Mammary epithelial cell (primary cell): ENCODE results near the gene MROH7.

Experiments
- CTCF ChIP-seq, 2 donors: IDR thresholded peaks in 1 of 2; conservative IDR thresholded peaks in 1 of 2; 2 replicates each; pipeline ENCODE4 v1.5.1; 2011 to 2012; ENCODE audit warnings: inconsistent platforms in 2 of 2, low read length in 2 of 2, mild to moderate bottlenecking in 2 of 2, control low read depth in 1 of 2, low read depth in 1 of 2; ENCODE audit not compliant: insufficient read depth in 1 of 2; ENCODE audit errors: extremely low read depth in 1 of 2
- EZH2 ChIP-seq: IDR thresholded peaks from 2 replicates; pipeline ENCODE4 v1.6.1; 2012; ENCODE audit warnings: low read length, inconsistent platforms, borderline replicate concordance

GRCh38 chr1:54703471-54703870 lies 61.9 kb downstream of the MROH7 start:
- TF ChIP-seq CTCF (conservative IDR thresholded peaks at IDR 0.05 in 1 of 2, IDR thresholded peaks at IDR 0.05 in 1 of 2; ENCODE audit: extremely low read depth in 1 of 2, insufficient read depth in 1 of 2, low read depth in 1 of 2, low read length in 2 of 2) (no peak), EZH2 (no peak)
